ENCODE data around the gene PLPPR1. TPM values are rescaled to one million over a fixed set of nuclear protein-coding genes. Genes with fewer than 3 reads are reported as not detected.

Gene PLPPR1
- total and polyA plus RNA-seq, 2 of the 13 experiments (the other 11 are each of a cell fraction or from before 2014, with no cell fraction given): 16.0 to 84.7 TPM

- TF ChIP-seq, protein P1, sequence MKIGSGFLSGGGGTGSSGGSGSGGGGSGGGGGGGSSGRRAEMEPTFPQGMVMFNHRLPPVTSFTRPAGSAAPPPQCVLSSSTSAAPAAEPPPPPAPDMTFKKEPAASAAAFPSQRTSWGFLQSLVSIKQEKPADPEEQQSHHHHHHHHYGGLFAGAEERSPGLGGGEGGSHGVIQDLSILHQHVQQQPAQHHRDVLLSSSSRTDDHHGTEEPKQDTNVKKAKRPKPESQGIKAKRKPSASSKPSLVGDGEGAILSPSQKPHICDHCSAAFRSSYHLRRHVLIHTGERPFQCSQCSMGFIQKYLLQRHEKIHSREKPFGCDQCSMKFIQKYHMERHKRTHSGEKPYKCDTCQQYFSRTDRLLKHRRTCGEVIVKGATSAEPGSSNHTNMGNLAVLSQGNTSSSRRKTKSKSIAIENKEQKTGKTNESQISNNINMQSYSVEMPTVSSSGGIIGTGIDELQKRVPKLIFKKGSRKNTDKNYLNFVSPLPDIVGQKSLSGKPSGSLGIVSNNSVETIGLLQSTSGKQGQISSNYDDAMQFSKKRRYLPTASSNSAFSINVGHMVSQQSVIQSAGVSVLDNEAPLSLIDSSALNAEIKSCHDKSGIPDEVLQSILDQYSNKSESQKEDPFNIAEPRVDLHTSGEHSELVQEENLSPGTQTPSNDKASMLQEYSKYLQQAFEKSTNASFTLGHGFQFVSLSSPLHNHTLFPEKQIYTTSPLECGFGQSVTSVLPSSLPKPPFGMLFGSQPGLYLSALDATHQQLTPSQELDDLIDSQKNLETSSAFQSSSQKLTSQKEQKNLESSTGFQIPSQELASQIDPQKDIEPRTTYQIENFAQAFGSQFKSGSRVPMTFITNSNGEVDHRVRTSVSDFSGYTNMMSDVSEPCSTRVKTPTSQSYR (CRISPR knock-in tag; IDR thresholded peaks at IDR 0.05; ENCODE audit: borderline replicate concordance): no peak
Observed at GRCh38 chr9:101172616-101173015, 144.1 kb downstream of the PLPPR1 start (continued).

DNA sequence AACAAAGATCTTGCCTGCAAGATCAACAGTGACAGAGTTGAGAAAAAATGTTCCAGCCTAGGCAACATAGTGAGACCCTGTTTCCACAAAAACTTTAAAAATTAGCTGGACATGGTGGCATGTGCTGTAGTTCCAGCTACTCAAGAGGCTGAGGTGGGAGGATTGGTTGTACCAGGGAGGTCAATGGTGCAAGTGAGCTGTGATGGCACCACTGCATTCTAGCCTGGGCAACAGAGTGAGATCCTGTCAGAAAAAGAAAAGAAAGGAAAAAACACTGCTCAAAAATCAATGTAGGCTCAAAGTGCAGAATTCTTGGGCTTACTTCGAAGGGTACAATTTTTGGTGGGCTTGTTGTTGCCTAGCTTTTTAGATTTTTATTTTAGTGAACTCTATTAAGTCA is 145.4 kb downstream of the PLPPR1 start:
- H3K27me3 ChIP-seq (ENCODE audit: control insufficient read depth in 1 of 2, insufficient read depth in 2 of 2, low read length in 2 of 2): no peaks in the 10 kb centered on the region
- ATAC-seq (no peak), FAIRE-seq (no peak), DNase-seq (ENCODE audit: low spot score) (no peak)
- CTCF ChIA-PET (ENCODE audit: low intra/inter-chr PET ratio, low total read pairs): no interaction called here
- H3K36me3 ChIP-seq (replicated peaks in 1 of 2; ENCODE audit: control insufficient read depth in 1 of 2, insufficient read depth in 2 of 2, low read length in 2 of 2): no peaks in the 10 kb centered on the region
- TF ChIP-seq, protein P2, sequence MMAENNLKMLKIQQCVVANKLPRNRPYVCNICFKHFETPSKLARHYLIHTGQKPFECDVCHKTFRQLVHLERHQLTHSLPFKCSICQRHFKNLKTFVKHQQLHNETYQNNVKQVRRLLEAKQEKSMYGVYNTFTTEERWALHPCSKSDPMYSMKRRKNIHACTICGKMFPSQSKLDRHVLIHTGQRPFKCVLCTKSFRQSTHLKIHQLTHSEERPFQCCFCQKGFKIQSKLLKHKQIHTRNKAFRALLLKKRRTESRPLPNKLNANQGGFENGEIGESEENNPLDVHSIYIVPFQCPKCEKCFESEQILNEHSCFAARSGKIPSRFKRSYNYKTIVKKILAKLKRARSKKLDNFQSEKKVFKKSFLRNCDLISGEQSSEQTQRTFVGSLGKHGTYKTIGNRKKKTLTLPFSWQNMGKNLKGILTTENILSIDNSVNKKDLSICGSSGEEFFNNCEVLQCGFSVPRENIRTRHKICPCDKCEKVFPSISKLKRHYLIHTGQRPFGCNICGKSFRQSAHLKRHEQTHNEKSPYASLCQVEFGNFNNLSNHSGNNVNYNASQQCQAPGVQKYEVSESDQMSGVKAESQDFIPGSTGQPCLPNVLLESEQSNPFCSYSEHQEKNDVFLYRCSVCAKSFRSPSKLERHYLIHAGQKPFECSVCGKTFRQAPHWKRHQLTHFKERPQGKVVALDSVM (CRISPR knock-in tag; IDR thresholded peaks at IDR 0.05): peak; percentile 63; the same call in 1 of the 2 replicates
- TF ChIP-seq ZMYM3 (CRISPR knock-in tag; IDR thresholded peaks at IDR 0.05): peak; percentile 60
- TF ChIP-seq ZNF121 (CRISPR knock-in tag; IDR thresholded peaks at IDR 0.05): peak; percentile 94
- no peak for TF ChIP-seq ESRRA (CRISPR knock-in tag; IDR thresholded peaks at IDR 0.05; ENCODE audit: low read depth)
- TF ChIP-seq HNF4A (CRISPR knock-in tag; IDR thresholded peaks at IDR 0.05): peak; percentile 37; the same call in 1 of the 2 replicates
- no peak for TF ChIP-seq ZNF18 (CRISPR knock-in tag; IDR thresholded peaks at IDR 0.05; ENCODE audit: insufficient replicate concordance)
- H3K9me3 ChIP-seq (ENCODE audit: low read length): peaks cover 17% of the 10 kb centered on the region; the same call in 1 of the 2 replicates
- no peaks in the 10 kb centered on the region for H4K20me1 ChIP-seq (ENCODE audit: insufficient read depth, low read length)
- H3K4me2 ChIP-seq (ENCODE audit: low read depth, low read length): no peak overlapping the region
- no TSS peak for BruUV-seq (replicated peaks)
- intact Hi-C loops (cut with micrococcal nuclease; ENCODE audit: unreplicated experiment) (no loop called here), in situ Hi-C loops (cut with HindIII; ENCODE audit: extremely low pct_ligation_motif_present, low pct_unique_long_range_greater_than_20kb) (no loop called here)
- H2AFZ ChIP-seq (ENCODE audit: low read length): no peak overlapping the region
- no peaks in the 10 kb centered on the region for H3K79me2 ChIP-seq (ENCODE audit: insufficient read depth, low read length)
- no peak overlapping the region for H3K9ac ChIP-seq (ENCODE audit: insufficient read depth, low read depth, low read length)
- 48% methylated on average over 1 of the region's 1 CpG for WGBS (ENCODE audit: low lambda C conversion rate)
- no peak overlapping the region for H3K4me3 ChIP-seq (replicated peaks in 1 of 3; ENCODE audit: insufficient read depth in 1 of 3, low read depth in 2 of 3, low read length in 3 of 3)
- no peak overlapping the region for H3K27ac ChIP-seq (ENCODE audit: extremely low read length, insufficient read depth, low read length)
- peaks cover 17% of the 10 kb centered on the region for H3K4me1 ChIP-seq (ENCODE audit: insufficient read depth, low read length)
- POLR2A ChIA-PET: no interaction called here
